ENCODE results near the gene FCMR.

FCMR gene

GRCh38 chr1:206896261-206896660 lies 25.5 kb downstream of the FCMR start:
- Histone ChIP-seq H3K36me3 (ENCODE audit: control insufficient read depth, insufficient read depth, low read length, severe bottlenecking) (no peaks in the 10 kb centered on the region), H3K4me1 (ENCODE audit: control insufficient read depth, insufficient read depth, low read length) (peaks cover 57% of the 10 kb centered on the region), H3K27me3 (replicated peaks; ENCODE audit: control insufficient read depth, insufficient read depth, low read length) (no peaks in the 10 kb centered on the region), H3K9me3 (ENCODE audit: control insufficient read depth, low read length) (no peaks in the 10 kb centered on the region), H3K9ac (ENCODE audit: low read length) (no peak overlapping the region), H3K4me3 (ENCODE audit: low read length) (no peak overlapping the region)
- no peak for DNase-seq (ENCODE audit: low read depth)

GRCh38 chr1:206895837-206896242 lies 25.9 kb downstream of the FCMR start:
- peaks cover 61% of the 10 kb centered on the region for H3K4me1 ChIP-seq (ENCODE audit: control insufficient read depth, insufficient read depth, low read length)
- H3K27me3 ChIP-seq (replicated peaks; ENCODE audit: control insufficient read depth, insufficient read depth, low read length) = no peaks in the 10 kb centered on the region
- peak; percentile 76 for DNase-seq (ENCODE audit: low read depth)

GRCh38 chr1:206895325-206895724 lies 26.4 kb downstream of the FCMR start:
- Histone ChIP-seq H3K36me3 (ENCODE audit: control insufficient read depth, insufficient read depth, low read length, severe bottlenecking) (no peaks in the 10 kb centered on the region), H3K27me3 (replicated peaks; ENCODE audit: control insufficient read depth, insufficient read depth, low read length) (no peaks in the 10 kb centered on the region), H3K4me3 (ENCODE audit: low read length) (no peak overlapping the region), H3K9me3 (ENCODE audit: control insufficient read depth, low read length) (no peaks in the 10 kb centered on the region), H3K9ac (ENCODE audit: low read length) (no peak overlapping the region), H3K4me1 (ENCODE audit: control insufficient read depth, insufficient read depth, low read length) (peaks cover 66% of the 10 kb centered on the region)
- DNase-seq (ENCODE audit: low read depth) = no peak

More at GRCh38 chr1:206895837-206896242, 25.9 kb downstream of the FCMR start:
- H3K4me3 ChIP-seq (ENCODE audit: low read length) = no peak overlapping the region
- no peaks in the 10 kb centered on the region for H3K9me3 ChIP-seq (ENCODE audit: control insufficient read depth, low read length)
- H3K36me3 ChIP-seq (ENCODE audit: control insufficient read depth, insufficient read depth, low read length, severe bottlenecking) = no peaks in the 10 kb centered on the region
- no peak overlapping the region for H3K9ac ChIP-seq (ENCODE audit: low read length)

GRCh38 chr1:206893380-206893779 lies 28.4 kb downstream of the FCMR start:
- no peaks in the 10 kb centered on the region for H3K27me3 ChIP-seq (replicated peaks; ENCODE audit: control insufficient read depth, insufficient read depth, low read length)
- DNase-seq (ENCODE audit: low read depth) = no peak

GRCh38 chr1:206892351-206892984 lies 29.3 kb downstream of the FCMR start:
- no peaks in the 10 kb centered on the region for H3K9me3 ChIP-seq (ENCODE audit: control insufficient read depth, low read length)

More at GRCh38 chr1:206893380-206893779, 28.4 kb downstream of the FCMR start:
- Histone ChIP-seq H3K4me3 (ENCODE audit: low read length) (no peak overlapping the region), H3K36me3 (ENCODE audit: control insufficient read depth, insufficient read depth, low read length, severe bottlenecking) (no peaks in the 10 kb centered on the region), H3K4me1 (ENCODE audit: control insufficient read depth, insufficient read depth, low read length) (peaks cover 71% of the 10 kb centered on the region), H3K9ac (ENCODE audit: low read length) (no peak overlapping the region), H3K9me3 (ENCODE audit: control insufficient read depth, low read length) (no peaks in the 10 kb centered on the region)

GRCh38 chr1:206891412-206891811 lies 30.3 kb downstream of the FCMR start:
- DNase-seq (ENCODE audit: low read depth) = no peak
- Histone ChIP-seq H3K9me3 (ENCODE audit: control insufficient read depth, low read length) (no peaks in the 10 kb centered on the region), H3K27me3 (replicated peaks; ENCODE audit: control insufficient read depth, insufficient read depth, low read length) (no peaks in the 10 kb centered on the region), H3K36me3 (ENCODE audit: control insufficient read depth, insufficient read depth, low read length, severe bottlenecking) (no peaks in the 10 kb centered on the region), H3K9ac (ENCODE audit: low read length) (no peak overlapping the region), H3K4me1 (ENCODE audit: control insufficient read depth, insufficient read depth, low read length) (peaks cover 61% of the 10 kb centered on the region), H3K4me3 (ENCODE audit: low read length) (no peak overlapping the region)

More at GRCh38 chr1:206892351-206892984, 29.3 kb downstream of the FCMR start:
- DNase-seq (ENCODE audit: low read depth) = peak; percentile 88
- Histone ChIP-seq H3K4me1 (ENCODE audit: control insufficient read depth, insufficient read depth, low read length) (peaks cover 67% of the 10 kb centered on the region), H3K36me3 (ENCODE audit: control insufficient read depth, insufficient read depth, low read length, severe bottlenecking) (no peaks in the 10 kb centered on the region), H3K27me3 (replicated peaks; ENCODE audit: control insufficient read depth, insufficient read depth, low read length) (no peaks in the 10 kb centered on the region), H3K4me3 (ENCODE audit: low read length) (no peak overlapping the region), H3K9ac (ENCODE audit: low read length) (no peak overlapping the region)

- Histone ChIP-seq H3K9ac (ENCODE audit: low read length) (no peak overlapping the region), H3K27me3 (replicated peaks; ENCODE audit: control insufficient read depth, insufficient read depth, low read length) (no peaks in the 10 kb centered on the region), H3K36me3 (ENCODE audit: control insufficient read depth, insufficient read depth, low read length, severe bottlenecking) (no peaks in the 10 kb centered on the region), H3K9me3 (ENCODE audit: control insufficient read depth, low read length) (no peaks in the 10 kb centered on the region), H3K4me1 (ENCODE audit: control insufficient read depth, insufficient read depth, low read length) (peaks cover 55% of the 10 kb centered on the region), H3K4me3 (ENCODE audit: low read length) (no peak overlapping the region)
- peak; percentile 15 for DNase-seq (ENCODE audit: low read depth)
Measured at GRCh38 chr1:206890125-206891060, 31.3 kb downstream of the FCMR start.

- Histone ChIP-seq H3K9ac (ENCODE audit: low read length) (no peak overlapping the region), H3K4me3 (ENCODE audit: low read length) (no peak overlapping the region), H3K36me3 (ENCODE audit: control insufficient read depth, insufficient read depth, low read length, severe bottlenecking) (no peaks in the 10 kb centered on the region), H3K27me3 (replicated peaks; ENCODE audit: control insufficient read depth, insufficient read depth, low read length) (no peaks in the 10 kb centered on the region), H3K4me1 (ENCODE audit: control insufficient read depth, insufficient read depth, low read length) (peaks cover 57% of the 10 kb centered on the region), H3K9me3 (ENCODE audit: control insufficient read depth, low read length) (no peaks in the 10 kb centered on the region)
- DNase-seq (ENCODE audit: low read depth) = peak; percentile 15
Measured at GRCh38 chr1:206887701-206888100, 34.0 kb downstream of the FCMR start.

GRCh38 chr1:206886831-206887230 lies 34.9 kb downstream of the FCMR start:
- Histone ChIP-seq H3K36me3 (ENCODE audit: control insufficient read depth, insufficient read depth, low read length, severe bottlenecking) (no peaks in the 10 kb centered on the region), H3K27me3 (replicated peaks; ENCODE audit: control insufficient read depth, insufficient read depth, low read length) (no peaks in the 10 kb centered on the region), H3K4me1 (ENCODE audit: control insufficient read depth, insufficient read depth, low read length) (peaks cover 48% of the 10 kb centered on the region), H3K9me3 (ENCODE audit: control insufficient read depth, low read length) (no peaks in the 10 kb centered on the region), H3K9ac (ENCODE audit: low read length) (no peak overlapping the region), H3K4me3 (ENCODE audit: low read length) (no peak overlapping the region)
- DNase-seq (ENCODE audit: low read depth) = no peak

- H3K4me1 ChIP-seq (ENCODE audit: control insufficient read depth, insufficient read depth, low read length) = peaks cover 35% of the 10 kb centered on the region
- H3K9me3 ChIP-seq (ENCODE audit: control insufficient read depth, low read length) = no peaks in the 10 kb centered on the region
- H3K36me3 ChIP-seq (ENCODE audit: control insufficient read depth, insufficient read depth, low read length, severe bottlenecking) = no peaks in the 10 kb centered on the region
- no peak overlapping the region for H3K4me3 ChIP-seq (ENCODE audit: low read length)
- H3K27me3 ChIP-seq (replicated peaks; ENCODE audit: control insufficient read depth, insufficient read depth, low read length) = no peaks in the 10 kb centered on the region
- DNase-seq (ENCODE audit: low read depth) = peak; percentile 14
- no peak overlapping the region for H3K9ac ChIP-seq (ENCODE audit: low read length)
Measured at GRCh38 chr1:206885341-206886060, 36.2 kb downstream of the FCMR start.

- Histone ChIP-seq H3K4me1 (ENCODE audit: control insufficient read depth, insufficient read depth, low read length) (peaks cover 22% of the 10 kb centered on the region), H3K4me3 (ENCODE audit: low read length) (no peak overlapping the region), H3K27me3 (replicated peaks; ENCODE audit: control insufficient read depth, insufficient read depth, low read length) (no peaks in the 10 kb centered on the region), H3K9me3 (ENCODE audit: control insufficient read depth, low read length) (peaks cover 6% of the 10 kb centered on the region), H3K36me3 (ENCODE audit: control insufficient read depth, insufficient read depth, low read length, severe bottlenecking) (no peaks in the 10 kb centered on the region), H3K9ac (ENCODE audit: low read length) (no peak overlapping the region)
- no peak for DNase-seq (ENCODE audit: low read depth)
Measured at GRCh38 chr1:206883876-206884275, 37.9 kb downstream of the FCMR start.

Measured in adipocyte (in vitro differentiated cells).